Measurements from ENCODE around the gene NLGN1.

The NLGN1 gene

DNA sequence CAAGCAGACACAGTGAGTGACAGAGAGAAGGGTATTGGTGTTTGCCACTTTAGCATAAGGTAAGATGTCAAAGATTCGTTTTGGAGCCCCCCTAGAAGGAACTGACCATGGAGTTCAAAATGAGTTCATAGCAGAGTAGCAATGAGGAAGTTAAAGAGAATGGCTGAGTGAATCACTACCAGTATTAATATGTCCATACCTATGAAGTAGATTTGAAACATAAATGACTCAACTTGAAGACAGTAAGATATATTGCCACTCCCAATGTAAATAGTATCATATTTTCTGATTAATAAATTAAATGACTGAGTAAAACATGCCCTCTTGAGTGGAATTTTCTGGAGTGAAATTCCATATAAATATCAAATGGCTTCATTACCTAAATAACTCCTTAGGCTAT is 675.1 kb downstream of the NLGN1 start (continued):
- no peak for TF ChIP-seq ZNF565 (CRISPR knock-in tag; conservative IDR thresholded peaks at IDR 0.05; ENCODE audit: low read depth)
- TF ChIP-seq, protein P1, sequence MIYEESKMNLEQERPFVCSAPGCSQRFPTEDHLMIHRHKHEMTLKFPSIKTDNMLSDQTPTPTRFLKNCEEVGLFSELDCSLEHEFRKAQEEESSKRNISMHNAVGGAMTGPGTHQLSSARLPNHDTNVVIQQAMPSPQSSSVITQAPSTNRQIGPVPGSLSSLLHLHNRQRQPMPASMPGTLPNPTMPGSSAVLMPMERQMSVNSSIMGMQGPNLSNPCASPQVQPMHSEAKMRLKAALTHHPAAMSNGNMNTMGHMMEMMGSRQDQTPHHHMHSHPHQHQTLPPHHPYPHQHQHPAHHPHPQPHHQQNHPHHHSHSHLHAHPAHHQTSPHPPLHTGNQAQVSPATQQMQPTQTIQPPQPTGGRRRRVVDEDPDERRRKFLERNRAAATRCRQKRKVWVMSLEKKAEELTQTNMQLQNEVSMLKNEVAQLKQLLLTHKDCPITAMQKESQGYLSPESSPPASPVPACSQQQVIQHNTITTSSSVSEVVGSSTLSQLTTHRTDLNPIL (CRISPR knock-in tag; IDR thresholded peaks at IDR 0.05; ENCODE audit: low read depth): no peak
- TF ChIP-seq SNAI2 (CRISPR knock-in tag; IDR thresholded peaks at IDR 0.05): no peak
- no peak for TF ChIP-seq ARNTL (CRISPR knock-in tag; IDR thresholded peaks at IDR 0.05; ENCODE audit: borderline replicate concordance, low read depth)
- no peak for TF ChIP-seq ZC3H10 (CRISPR knock-in tag; IDR thresholded peaks at IDR 0.05)
- no peak for TF ChIP-seq PPARA (CRISPR knock-in tag; IDR thresholded peaks at IDR 0.05; ENCODE audit: borderline replicate concordance)
- TF ChIP-seq BACH2 (CRISPR knock-in tag; IDR thresholded peaks at IDR 0.05; ENCODE audit: borderline replicate concordance): no peak

DNA sequence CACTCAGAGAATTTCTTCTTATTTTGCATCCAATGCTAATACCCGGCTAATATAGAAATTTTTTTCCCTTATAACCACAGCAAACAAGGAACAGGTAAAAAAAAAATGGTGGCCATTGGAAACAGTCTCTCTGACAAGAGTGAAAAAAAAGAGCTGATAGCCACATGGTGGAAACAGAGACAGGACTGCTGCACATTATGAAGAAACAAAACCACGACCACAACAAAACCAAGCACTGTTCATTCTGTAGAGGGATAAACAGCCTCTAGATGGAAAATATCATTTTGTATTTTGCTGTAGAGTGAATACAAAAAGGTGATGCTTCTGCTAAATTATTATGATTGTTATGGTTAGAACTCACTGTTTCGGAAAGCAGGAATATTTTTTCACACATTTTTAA is 686.2 kb downstream of the NLGN1 start:
- TF ChIP-seq, protein P2, sequence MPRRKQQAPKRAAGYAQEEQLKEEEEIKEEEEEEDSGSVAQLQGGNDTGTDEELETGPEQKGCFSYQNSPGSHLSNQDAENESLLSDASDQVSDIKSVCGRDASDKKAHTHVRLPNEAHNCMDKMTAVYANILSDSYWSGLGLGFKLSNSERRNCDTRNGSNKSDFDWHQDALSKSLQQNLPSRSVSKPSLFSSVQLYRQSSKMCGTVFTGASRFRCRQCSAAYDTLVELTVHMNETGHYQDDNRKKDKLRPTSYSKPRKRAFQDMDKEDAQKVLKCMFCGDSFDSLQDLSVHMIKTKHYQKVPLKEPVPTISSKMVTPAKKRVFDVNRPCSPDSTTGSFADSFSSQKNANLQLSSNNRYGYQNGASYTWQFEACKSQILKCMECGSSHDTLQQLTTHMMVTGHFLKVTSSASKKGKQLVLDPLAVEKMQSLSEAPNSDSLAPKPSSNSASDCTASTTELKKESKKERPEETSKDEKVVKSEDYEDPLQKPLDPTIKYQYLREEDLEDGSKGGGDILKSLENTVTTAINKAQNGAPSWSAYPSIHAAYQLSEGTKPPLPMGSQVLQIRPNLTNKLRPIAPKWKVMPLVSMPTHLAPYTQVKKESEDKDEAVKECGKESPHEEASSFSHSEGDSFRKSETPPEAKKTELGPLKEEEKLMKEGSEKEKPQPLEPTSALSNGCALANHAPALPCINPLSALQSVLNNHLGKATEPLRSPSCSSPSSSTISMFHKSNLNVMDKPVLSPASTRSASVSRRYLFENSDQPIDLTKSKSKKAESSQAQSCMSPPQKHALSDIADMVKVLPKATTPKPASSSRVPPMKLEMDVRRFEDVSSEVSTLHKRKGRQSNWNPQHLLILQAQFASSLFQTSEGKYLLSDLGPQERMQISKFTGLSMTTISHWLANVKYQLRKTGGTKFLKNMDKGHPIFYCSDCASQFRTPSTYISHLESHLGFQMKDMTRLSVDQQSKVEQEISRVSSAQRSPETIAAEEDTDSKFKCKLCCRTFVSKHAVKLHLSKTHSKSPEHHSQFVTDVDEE (CRISPR knock-in tag; IDR thresholded peaks at IDR 0.05): no peak
- no peak for ATAC-seq

DNA sequence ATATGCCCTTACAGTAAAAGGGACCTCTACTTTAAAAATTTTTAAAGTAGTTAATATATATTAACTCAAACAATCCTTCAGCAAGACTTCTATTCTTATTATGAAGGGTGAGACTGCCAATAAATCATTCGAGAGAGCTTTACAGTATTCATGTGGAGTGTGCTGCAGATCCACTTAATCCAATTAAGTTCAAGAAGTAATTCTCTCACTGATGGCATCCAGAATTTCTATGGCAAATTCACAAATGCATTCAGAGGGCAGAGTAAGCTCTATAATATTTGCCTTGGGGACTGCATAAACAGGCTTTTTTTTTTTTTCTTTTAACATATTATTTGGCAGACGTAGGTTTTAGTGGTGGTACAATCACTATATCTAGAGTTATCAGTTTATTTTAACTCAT is 692.0 kb downstream of the NLGN1 start:
- TF ChIP-seq RARB (CRISPR knock-in tag; IDR thresholded peaks at IDR 0.05) (no peak), TCF4 (CRISPR knock-in tag; IDR thresholded peaks at IDR 0.05; ENCODE audit: borderline replicate concordance) (peak; percentile 50; the same call in 1 of the 2 replicates), ISL1 (CRISPR knock-in tag; IDR thresholded peaks at IDR 0.05) (peak; percentile 72)
- ATAC-seq: peak; percentile 33; the same call in 2 of the 3 replicates

DNA sequence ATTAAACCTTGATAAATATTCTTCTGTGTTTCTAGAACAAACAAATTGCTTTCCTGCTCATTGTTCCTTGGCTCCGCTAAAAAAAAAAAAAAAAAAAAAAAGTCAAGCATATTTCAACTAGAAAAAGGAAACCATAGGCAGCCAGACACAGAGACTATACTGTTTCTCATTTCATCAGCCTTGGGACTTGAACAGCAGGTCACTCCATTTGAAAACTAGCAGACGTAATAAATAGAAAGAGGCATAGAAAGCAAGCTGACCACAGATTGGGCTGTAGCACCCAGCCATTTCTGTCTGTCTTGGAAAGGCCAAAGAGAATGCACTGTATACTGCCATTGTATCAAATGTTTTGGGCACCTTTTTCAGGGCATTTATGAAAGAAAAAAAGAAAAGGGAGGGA is 697.1 kb downstream of the NLGN1 start:
- TF ChIP-seq ARNTL (CRISPR knock-in tag; IDR thresholded peaks at IDR 0.05; ENCODE audit: borderline replicate concordance, low read depth): no peak
- ATAC-seq: no peak

DNA sequence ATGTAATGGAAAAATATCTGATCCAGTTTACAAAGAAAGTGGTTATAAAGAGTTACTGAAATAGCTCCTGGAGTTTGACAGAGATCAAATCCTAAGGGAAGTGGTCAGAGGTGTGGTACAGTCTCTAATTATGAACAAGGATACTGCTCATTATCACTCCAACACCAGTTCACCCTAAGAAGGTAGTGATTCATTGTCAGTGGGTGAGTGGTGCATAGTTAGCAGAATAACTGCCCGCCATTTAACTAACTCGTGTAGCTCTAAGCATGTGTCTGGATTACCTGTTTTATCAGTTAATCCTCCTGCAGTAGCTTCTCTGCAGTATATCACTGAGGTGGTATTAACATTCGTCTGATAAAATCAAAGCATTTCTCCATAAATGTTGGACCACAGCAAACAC is 700.1 kb downstream of the NLGN1 start:
- TF ChIP-seq, protein P3, sequence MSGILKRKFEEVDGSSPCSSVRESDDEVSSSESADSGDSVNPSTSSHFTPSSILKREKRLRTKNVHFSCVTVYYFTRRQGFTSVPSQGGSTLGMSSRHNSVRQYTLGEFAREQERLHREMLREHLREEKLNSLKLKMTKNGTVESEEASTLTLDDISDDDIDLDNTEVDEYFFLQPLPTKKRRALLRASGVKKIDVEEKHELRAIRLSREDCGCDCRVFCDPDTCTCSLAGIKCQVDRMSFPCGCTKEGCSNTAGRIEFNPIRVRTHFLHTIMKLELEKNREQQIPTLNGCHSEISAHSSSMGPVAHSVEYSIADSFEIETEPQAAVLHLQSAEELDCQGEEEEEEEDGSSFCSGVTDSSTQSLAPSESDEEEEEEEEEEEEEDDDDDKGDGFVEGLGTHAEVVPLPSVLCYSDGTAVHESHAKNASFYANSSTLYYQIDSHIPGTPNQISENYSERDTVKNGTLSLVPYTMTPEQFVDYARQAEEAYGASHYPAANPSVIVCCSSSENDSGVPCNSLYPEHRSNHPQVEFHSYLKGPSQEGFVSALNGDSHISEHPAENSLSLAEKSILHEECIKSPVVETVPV (CRISPR knock-in tag; IDR thresholded peaks at IDR 0.05): no peak
- TF ChIP-seq ZFP3 (CRISPR knock-in tag; IDR thresholded peaks at IDR 0.05): no peak
- no peak for TF ChIP-seq TCF4 (CRISPR knock-in tag; IDR thresholded peaks at IDR 0.05; ENCODE audit: borderline replicate concordance)
- TF ChIP-seq OSR1 (CRISPR knock-in tag; IDR thresholded peaks at IDR 0.05): no peak

DNA sequence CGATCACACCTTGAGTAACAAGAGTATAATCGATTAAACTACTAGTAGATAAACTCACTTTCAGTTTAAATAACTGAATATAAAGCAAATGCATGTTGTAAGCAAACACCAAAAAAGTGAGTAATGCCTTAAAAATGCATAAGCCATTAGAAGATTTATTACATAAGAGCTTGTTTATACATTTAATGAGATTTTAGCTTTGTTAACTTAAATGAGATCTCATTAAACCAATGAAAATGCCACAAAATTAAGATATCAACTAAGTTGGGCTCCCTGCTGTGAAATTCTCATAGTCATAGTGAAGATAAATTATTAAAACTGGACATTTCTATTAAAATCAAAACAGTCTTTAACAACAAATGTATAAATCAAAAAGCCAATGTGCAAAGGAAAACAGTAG is 701.2 kb downstream of the NLGN1 start:
- no peak for ATAC-seq
- TF ChIP-seq ZC3H10 (CRISPR knock-in tag; IDR thresholded peaks at IDR 0.05) (no peak), ISL1 (CRISPR knock-in tag; IDR thresholded peaks at IDR 0.05) (peak; percentile 31), ARNTL (CRISPR knock-in tag; IDR thresholded peaks at IDR 0.05; ENCODE audit: borderline replicate concordance, low read depth) (no peak), TCF4 (CRISPR knock-in tag; IDR thresholded peaks at IDR 0.05; ENCODE audit: borderline replicate concordance) (no peak)

More for the DNA sequence above, 700.1 kb downstream of the NLGN1 start:
- ATAC-seq: no peak

DNA sequence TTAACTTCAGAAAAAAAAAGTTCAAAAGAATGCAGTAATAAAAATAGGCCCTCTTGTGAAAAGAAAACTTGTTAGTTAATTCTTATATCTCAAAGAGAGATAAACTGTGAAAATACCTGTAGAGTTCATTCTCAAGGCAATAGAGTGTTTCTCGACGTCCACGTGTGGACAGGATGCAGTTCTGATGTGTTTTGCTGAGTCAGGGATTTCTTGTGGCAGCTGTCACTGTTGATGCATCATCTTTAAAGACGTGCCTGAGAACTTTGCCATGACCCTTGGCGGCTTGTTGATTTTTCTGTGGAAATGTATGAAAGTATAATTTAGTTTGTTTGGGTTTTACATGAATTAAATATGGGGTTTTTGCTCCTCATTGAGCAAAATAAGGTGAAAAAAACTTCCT is 702.2 kb downstream of the NLGN1 start:
- TF ChIP-seq OSR1 (CRISPR knock-in tag; IDR thresholded peaks at IDR 0.05) (no peak), SNAI2 (CRISPR knock-in tag; IDR thresholded peaks at IDR 0.05) (no peak), ZFP30 (CRISPR knock-in tag; IDR thresholded peaks at IDR 0.05) (no peak), ZNF8 (CRISPR knock-in tag; IDR thresholded peaks at IDR 0.05) (no peak), TOX (CRISPR knock-in tag; IDR thresholded peaks at IDR 0.05; ENCODE audit: borderline replicate concordance) (no peak), CSDC2 (CRISPR knock-in tag; IDR thresholded peaks at IDR 0.05) (no peak)
- TF ChIP-seq, protein P2 (CRISPR knock-in tag; IDR thresholded peaks at IDR 0.05): no peak
- TF ChIP-seq, protein P4, sequence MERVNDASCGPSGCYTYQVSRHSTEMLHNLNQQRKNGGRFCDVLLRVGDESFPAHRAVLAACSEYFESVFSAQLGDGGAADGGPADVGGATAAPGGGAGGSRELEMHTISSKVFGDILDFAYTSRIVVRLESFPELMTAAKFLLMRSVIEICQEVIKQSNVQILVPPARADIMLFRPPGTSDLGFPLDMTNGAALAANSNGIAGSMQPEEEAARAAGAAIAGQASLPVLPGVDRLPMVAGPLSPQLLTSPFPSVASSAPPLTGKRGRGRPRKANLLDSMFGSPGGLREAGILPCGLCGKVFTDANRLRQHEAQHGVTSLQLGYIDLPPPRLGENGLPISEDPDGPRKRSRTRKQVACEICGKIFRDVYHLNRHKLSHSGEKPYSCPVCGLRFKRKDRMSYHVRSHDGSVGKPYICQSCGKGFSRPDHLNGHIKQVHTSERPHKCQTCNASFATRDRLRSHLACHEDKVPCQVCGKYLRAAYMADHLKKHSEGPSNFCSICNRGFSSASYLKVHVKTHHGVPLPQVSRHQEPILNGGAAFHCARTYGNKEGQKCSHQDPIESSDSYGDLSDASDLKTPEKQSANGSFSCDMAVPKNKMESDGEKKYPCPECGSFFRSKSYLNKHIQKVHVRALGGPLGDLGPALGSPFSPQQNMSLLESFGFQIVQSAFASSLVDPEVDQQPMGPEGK (CRISPR knock-in tag; IDR thresholded peaks at IDR 0.05; ENCODE audit: borderline replicate concordance): no peak
- no peak for ATAC-seq

All from SK-N-SH treated with all-trans-retinoic acid at 6 μM for 48 hours (cell line).